ENCODE data around the gene SNX8.

The SNX8 gene

DNA sequence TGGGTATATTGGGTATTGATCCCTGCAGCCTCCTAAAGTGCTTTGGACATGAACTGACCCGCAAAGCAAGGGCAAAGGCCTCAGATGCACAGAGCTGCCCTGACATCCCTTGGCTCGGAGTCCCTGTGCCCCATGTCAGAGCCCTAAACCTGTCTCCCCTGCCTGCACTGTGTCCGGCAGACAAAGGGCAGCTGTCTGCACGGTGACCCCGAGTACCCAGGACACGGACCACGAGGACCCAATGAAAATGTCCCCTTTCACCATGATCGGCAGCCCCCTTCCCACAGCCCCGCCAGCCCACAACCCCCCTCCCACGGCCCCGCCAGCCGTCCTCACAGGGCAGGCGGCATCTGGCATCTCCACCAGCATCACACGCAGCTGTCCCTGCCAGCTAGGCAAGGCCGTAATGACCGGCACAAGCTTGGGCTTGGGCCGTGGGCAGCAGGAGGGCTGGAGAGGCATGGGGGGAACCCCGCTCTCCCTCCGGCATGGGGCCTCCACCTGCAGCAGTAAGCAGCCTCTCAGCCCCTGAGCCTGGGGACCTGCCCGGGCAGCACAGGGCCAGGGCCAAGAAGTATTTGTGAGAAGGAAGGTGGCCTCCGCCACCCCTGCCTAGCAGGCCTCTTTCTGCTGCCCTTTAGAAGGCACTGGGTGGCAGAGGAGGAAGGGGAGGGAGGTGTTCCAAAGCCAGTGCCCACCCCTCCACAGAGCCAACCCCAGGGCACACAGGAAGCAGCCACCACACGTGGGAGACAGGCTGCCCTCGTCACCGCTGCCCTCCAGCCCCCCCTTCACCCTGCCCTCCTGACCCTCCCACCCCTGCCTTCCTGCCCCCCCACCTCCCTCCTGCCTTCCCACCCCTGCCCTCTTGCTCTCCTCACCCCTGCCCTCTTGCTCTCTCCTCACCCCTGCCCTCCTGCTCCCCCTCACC lies 62.1 kb downstream of the SNX8 start:
- WGBS (ENCODE audit: insufficient coverage): 91% methylated on average over 16 of the region's 24 CpGs
- ChIA-PET POLR2A (no interaction called here), CTCF (interaction anchor here (1.4 kb wide), 1 partner anchor 9 kb away, joined by 3 read pairs; no protein-coding TSS in a partner anchor)
- DNase-seq: peak in 2 of 3 donors; percentile 63 to 74
- Histone ChIP-seq H3K4me1 (ENCODE audit: control extremely low read depth in 1 of 4, control insufficient read depth in 4 of 4, insufficient read depth in 4 of 4, low read length in 3 of 4) (peaks cover 5 to 53% (median 43%) of the 10 kb centered on the region in 4 experiments), H3K4me3 (ENCODE audit: control insufficient read depth in 1 of 7, extremely low read depth in 1 of 7, insufficient read depth in 4 of 7, low read depth in 2 of 7, low read length in 6 of 7) (no peak overlapping the region), H3K36me3 (ENCODE audit: control insufficient read depth in 4 of 4, insufficient read depth in 4 of 4, low read length in 3 of 4) (peaks cover 3 to 58% (median 9%) of the 10 kb centered on the region in 4 experiments), H3K9me3 (ENCODE audit: control extremely low read depth in 1 of 5, control insufficient read depth in 4 of 5, insufficient read depth in 2 of 5, low read depth in 1 of 5, low read length in 4 of 5) (no peaks in the 10 kb centered on the region), H3K27ac (ENCODE audit: insufficient read depth in 1 of 2, low read depth in 1 of 2, low read length in 2 of 2, poor library complexity in 1 of 2, severe bottlenecking in 2 of 2) (no peak overlapping the region), H3K27me3 (replicated peaks in 2 of 5; ENCODE audit: control insufficient read depth in 4 of 5, insufficient read depth in 5 of 5, low read length in 4 of 5) (no peaks in the 10 kb centered on the region)

DNA sequence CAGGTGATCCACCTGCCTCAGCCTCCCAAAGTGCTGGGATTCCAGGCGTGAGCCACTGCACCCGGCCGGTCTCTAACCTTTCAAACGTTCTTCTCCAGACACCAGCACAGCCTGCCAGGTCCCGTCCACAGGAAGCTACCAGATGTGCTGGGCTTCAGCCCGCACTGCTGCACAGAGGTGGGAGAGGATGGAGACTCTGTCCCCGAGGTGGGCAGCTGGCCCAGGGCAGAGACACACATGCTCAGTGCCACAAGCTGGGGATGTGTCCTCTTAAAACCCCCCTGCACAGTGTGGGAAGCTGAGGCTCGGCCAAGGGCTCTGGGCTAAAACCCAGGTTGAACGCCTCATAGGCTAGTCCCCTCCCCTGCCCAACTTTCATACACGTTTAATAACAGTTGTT lies 62.9 kb downstream of the SNX8 start:
- Histone ChIP-seq H3K9me3 (ENCODE audit: control extremely low read depth in 1 of 5, control insufficient read depth in 4 of 5, insufficient read depth in 2 of 5, low read depth in 1 of 5, low read length in 4 of 5) (no peaks in the 10 kb centered on the region), H3K36me3 (ENCODE audit: control insufficient read depth in 4 of 4, insufficient read depth in 4 of 4, low read length in 3 of 4) (peaks cover 3 to 50% (median 6%) of the 10 kb centered on the region in 4 experiments), H3K27ac (ENCODE audit: insufficient read depth in 1 of 2, low read depth in 1 of 2, low read length in 2 of 2, poor library complexity in 1 of 2, severe bottlenecking in 2 of 2) (no peak overlapping the region), H3K4me3 (ENCODE audit: control insufficient read depth in 1 of 7, extremely low read depth in 1 of 7, insufficient read depth in 4 of 7, low read depth in 2 of 7, low read length in 6 of 7) (no peak overlapping the region), H3K27me3 (replicated peaks in 2 of 5; ENCODE audit: control insufficient read depth in 4 of 5, insufficient read depth in 5 of 5, low read length in 4 of 5) (no peaks in the 10 kb centered on the region), H3K4me1 (ENCODE audit: control extremely low read depth in 1 of 4, control insufficient read depth in 4 of 4, insufficient read depth in 4 of 4, low read length in 3 of 4) (peaks cover 5 to 60% (median 50%) of the 10 kb centered on the region in 4 experiments)
- DNase-seq: no peak
- POLR2A ChIA-PET: no interaction called here
- 89% methylated on average over 6 of the region's 10 CpGs for WGBS (ENCODE audit: insufficient coverage)
- CTCF ChIA-PET: interaction anchor here (1.4 kb wide), 1 partner anchor 9 kb away, joined by 3 read pairs; no protein-coding TSS in a partner anchor

DNA sequence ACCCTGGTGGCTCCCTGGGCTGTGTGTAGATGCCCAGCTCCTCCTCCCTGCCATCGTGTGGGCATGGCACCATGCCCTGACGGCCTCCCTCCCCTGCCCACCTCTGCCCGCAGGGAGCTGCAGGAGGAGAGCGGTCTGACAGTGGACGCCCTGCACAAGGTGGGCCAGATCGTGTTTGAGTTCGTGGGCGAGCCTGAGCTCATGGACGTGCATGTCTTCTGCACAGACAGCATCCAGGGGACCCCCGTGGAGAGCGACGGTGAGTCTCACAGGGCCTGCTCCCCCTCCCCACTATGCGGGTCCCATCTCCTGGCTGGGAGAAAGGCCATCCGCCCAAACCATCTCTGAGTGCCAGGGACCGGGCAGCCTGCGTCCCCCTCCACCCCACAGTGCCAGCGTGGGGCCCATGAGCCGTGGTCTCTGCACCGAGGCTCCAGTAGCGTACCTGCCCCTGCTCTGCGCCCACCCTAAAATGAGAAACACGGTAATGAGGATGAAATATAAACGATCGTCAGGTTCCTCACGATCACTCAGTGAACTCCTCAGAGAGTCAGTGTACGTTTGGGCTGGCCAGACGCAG lies 64.4 kb downstream of the SNX8 start:
- Histone ChIP-seq H3K36me3 (ENCODE audit: control insufficient read depth in 4 of 4, insufficient read depth in 4 of 4, low read length in 3 of 4) (peaks cover 3 to 42% (median 6%) of the 10 kb centered on the region in 4 experiments), H3K27me3 (replicated peaks in 2 of 5; ENCODE audit: control insufficient read depth in 4 of 5, insufficient read depth in 5 of 5, low read length in 4 of 5) (no peaks in the 10 kb centered on the region), H3K27ac (ENCODE audit: insufficient read depth in 1 of 2, low read depth in 1 of 2, low read length in 2 of 2, poor library complexity in 1 of 2, severe bottlenecking in 2 of 2) (peak overlapping the region in 1 of 2 experiments; percentile 25), H3K9me3 (ENCODE audit: control extremely low read depth in 1 of 5, control insufficient read depth in 4 of 5, insufficient read depth in 2 of 5, low read depth in 1 of 5, low read length in 4 of 5) (no peaks in the 10 kb centered on the region), H3K4me1 (ENCODE audit: control extremely low read depth in 1 of 4, control insufficient read depth in 4 of 4, insufficient read depth in 4 of 4, low read length in 3 of 4) (peaks cover 5 to 76% (median 63%) of the 10 kb centered on the region in 4 experiments), H3K4me3 (ENCODE audit: control insufficient read depth in 1 of 7, extremely low read depth in 1 of 7, insufficient read depth in 4 of 7, low read depth in 2 of 7, low read length in 6 of 7) (peak overlapping the region in 2 of 7 experiments; percentile 36)
- no peak for DNase-seq
- POLR2A ChIA-PET: interaction anchor here (0.6 kb wide), 1 partner anchor 58 kb away, joined by 5 read pairs; no protein-coding TSS in a partner anchor
- WGBS (ENCODE audit: insufficient coverage): 89% methylated on average over 23 of the region's 27 CpGs
- CTCF ChIA-PET: interaction anchor here (1.0 to 3.2 kb wide), 5 partner anchors 9 to 99 kb away, joined by 4 to 21 read pairs (median 10); no protein-coding TSS in a partner anchor

GRCh38 chr7:2248984-2249694 lies 65.1 kb downstream of the SNX8 start:
- peaks cover 3 to 36% (median 4%) of the 10 kb centered on the region in 4 experiments for H3K36me3 ChIP-seq (ENCODE audit: control insufficient read depth in 4 of 4, insufficient read depth in 4 of 4, low read length in 3 of 4)
- DNase-seq: peak; percentile 68 to 76 (median 68)
- H3K27ac ChIP-seq (ENCODE audit: insufficient read depth in 1 of 2, low read depth in 1 of 2, low read length in 2 of 2, poor library complexity in 1 of 2, severe bottlenecking in 2 of 2): peak overlapping the region in 1 of 2 experiments; percentile 25
- H3K27me3 ChIP-seq (replicated peaks in 2 of 5; ENCODE audit: control insufficient read depth in 4 of 5, insufficient read depth in 5 of 5, low read length in 4 of 5): no peaks in the 10 kb centered on the region
- CTCF ChIA-PET: interaction anchor here (1.0 to 3.2 kb wide), 9 partner anchors 9 to 99 kb away, joined by 3 to 21 read pairs (median 5); partner anchors contain the start of gene MAD1L1
- H3K4me3 ChIP-seq (ENCODE audit: control insufficient read depth in 1 of 7, extremely low read depth in 1 of 7, insufficient read depth in 4 of 7, low read depth in 2 of 7, low read length in 6 of 7): peak overlapping the region in 3 of 7 experiments; percentile 36 to 51 (median 36)
- WGBS (ENCODE audit: insufficient coverage): 1% methylated on average over 21 of the region's 24 CpGs
- POLR2A ChIA-PET: interaction anchor here (0.5 to 0.9 kb wide), 3 partner anchors 22 to 97 kb away, joined by 5 to 14 read pairs (median 5); no protein-coding TSS in a partner anchor
- peaks cover 5 to 82% (median 69%) of the 10 kb centered on the region in 4 experiments for H3K4me1 ChIP-seq (ENCODE audit: control extremely low read depth in 1 of 4, control insufficient read depth in 4 of 4, insufficient read depth in 4 of 4, low read length in 3 of 4)
- no peaks in the 10 kb centered on the region for H3K9me3 ChIP-seq (ENCODE audit: control extremely low read depth in 1 of 5, control insufficient read depth in 4 of 5, insufficient read depth in 2 of 5, low read depth in 1 of 5, low read length in 4 of 5)

GRCh38 chr7:2247141-2247995 lies 66.9 kb downstream of the SNX8 start:
- Histone ChIP-seq H3K4me3 (ENCODE audit: control insufficient read depth in 1 of 7, extremely low read depth in 1 of 7, insufficient read depth in 4 of 7, low read depth in 2 of 7, low read length in 6 of 7) (peak overlapping the region in 1 of 7 experiments; percentile 13), H3K27me3 (replicated peaks in 2 of 5; ENCODE audit: control insufficient read depth in 4 of 5, insufficient read depth in 5 of 5, low read length in 4 of 5) (no peaks in the 10 kb centered on the region), H3K27ac (ENCODE audit: insufficient read depth in 1 of 2, low read depth in 1 of 2, low read length in 2 of 2, poor library complexity in 1 of 2, severe bottlenecking in 2 of 2) (no peak overlapping the region), H3K36me3 (ENCODE audit: control insufficient read depth in 4 of 4, insufficient read depth in 4 of 4, low read length in 3 of 4) (peaks cover 3 to 23% (median 4%) of the 10 kb centered on the region in 4 experiments), H3K9me3 (ENCODE audit: control extremely low read depth in 1 of 5, control insufficient read depth in 4 of 5, insufficient read depth in 2 of 5, low read depth in 1 of 5, low read length in 4 of 5) (no peaks in the 10 kb centered on the region), H3K4me1 (ENCODE audit: control extremely low read depth in 1 of 4, control insufficient read depth in 4 of 4, insufficient read depth in 4 of 4, low read length in 3 of 4) (peaks cover 5 to 91% (median 78%) of the 10 kb centered on the region in 4 experiments)
- CTCF ChIA-PET: interaction anchor here (1.0 to 3.2 kb wide), 9 partner anchors 8 to 101 kb away, joined by 3 to 21 read pairs (median 5); partner anchors contain the start of gene MAD1L1
- DNase-seq: peak in 1 of 3 donors; percentile 18
- POLR2A ChIA-PET: no interaction called here
- WGBS (ENCODE audit: insufficient coverage): 92% methylated on average over 32 of the region's 36 CpGs

Measured in common myeloid progenitor, CD34-positive (primary cell).